Non-pigmented ciliary epithelial cell (primary cell): ENCODE measurements around the gene FRMD4A.
"Not testable (repeated sequence)": the region's sequence is repeated elsewhere in the genome, so short reads cannot be mapped to it uniquely, and the experiment has no call there.

ENCODE experiments used
- DNase-seq: peaks from one replicate; pipeline ENCODE4 v3.0.0-alpha.2; 2010; ENCODE audit warnings: low read depth

Gene FRMD4A

DNA sequence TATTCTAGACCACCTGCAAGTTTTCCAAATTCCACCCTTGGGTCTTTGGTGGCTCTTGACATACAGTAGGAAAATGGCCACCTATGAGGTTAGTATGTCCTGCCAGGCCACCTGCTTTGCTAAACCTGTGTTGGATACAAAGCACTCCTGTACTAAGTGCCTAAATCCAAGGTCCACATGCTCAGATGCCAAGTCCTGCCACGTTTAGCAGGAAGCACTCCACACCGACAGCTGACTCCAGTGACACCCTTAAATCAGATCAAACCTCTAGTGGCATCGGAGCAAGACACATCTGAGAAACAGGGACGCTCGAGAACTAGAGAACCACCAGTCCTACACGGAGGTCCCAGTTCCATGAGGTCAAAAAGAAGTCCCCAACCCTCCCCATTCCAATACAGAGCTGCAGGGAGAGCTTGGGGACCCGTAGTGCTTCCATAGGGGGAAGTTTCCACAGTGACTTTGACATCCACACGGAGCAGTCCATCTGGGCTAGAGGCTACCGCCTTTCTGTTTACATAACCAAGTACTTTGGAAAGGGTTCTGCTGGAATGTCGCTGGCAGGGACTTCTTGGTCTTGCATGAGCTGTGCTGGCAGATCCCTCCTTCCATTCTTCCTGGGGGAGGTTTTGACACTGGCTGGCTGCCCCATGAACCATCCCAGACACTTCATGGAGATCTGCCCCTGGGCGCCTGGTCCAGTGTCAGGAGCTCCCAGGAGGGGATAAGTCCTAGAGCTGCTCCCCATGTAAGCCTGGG is 453.4 kb downstream of the FRMD4A start:
- DNase-seq = no peak

DNA sequence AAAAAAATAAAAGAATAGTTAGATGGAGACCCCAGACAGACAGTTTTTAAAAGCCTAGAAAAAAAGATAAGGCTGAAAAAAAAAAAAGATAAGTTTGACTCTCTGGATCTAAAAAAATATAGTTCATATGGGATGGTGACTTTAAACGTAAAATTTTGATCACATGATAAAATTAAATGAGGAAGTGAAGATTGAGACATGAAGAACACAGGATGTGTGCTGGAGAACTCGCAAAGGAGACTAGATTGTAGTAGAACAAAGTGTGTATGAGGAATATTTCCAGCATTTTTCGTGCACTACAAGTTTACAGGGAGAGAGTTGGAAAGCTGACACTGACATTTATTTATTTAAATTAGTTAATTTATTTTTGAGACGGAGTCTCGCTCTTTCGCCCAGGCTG is 457.5 kb downstream of the FRMD4A start:
- DNase-seq = no peak

DNA sequence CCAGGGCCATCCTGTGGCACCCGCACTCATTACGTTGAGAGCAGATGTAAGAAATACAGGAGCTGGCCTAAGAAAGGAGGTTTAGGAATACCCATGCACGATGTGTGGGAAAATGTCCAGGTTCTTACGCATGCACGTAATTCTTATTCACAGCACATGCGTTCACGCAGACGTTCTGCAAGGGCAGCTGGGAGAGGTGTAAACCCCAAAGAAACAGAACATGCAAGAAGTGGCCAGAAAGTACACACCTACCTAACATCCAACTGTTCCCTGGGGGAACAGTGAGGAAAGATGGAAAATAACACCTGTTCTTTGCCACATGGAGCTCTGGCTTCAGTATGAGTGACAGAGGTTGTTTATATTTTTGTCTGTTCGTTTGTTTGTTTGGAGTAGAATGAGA is 458.3 kb downstream of the FRMD4A start:
- DNase-seq = no peak

DNA sequence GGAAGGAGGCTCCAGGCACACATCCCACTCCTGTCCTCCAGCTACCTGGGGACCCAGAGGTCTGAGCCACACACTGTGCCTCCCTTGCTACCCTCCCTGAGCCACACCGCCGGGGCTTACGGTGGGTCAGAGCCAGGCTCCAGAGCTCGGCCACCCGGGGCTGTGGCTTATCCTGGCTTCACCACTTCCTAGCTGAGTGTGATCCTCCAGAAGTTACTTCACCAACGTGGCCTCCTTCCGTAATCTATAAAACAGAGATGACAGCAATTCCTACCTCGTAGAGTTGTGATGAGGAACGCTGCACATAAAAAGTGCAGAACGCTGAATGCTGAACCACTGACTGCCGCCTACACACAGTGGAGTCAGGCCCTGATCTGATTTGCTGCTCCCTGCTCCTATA is 458.9 kb downstream of the FRMD4A start:
- DNase-seq = no peak

DNA sequence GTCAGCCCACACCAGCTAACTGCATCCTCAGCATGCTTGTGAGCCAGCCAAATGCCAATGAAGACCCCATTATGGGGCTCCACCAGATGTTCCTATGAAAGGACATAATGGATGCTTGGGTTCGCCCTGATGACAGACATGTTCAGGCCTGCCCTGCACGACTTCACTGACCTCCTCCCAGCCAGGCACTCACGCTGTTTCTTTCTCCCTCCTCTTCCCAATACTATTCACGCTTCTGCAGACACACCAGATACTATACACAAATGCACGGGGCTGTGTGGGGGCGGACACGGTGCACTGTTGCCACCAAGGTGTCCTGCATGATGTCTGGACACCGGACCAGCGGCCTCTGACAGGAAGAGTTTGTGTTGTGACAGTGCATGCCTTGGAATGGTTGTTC is 459.7 kb downstream of the FRMD4A start:
- DNase-seq = no peak

DNA sequence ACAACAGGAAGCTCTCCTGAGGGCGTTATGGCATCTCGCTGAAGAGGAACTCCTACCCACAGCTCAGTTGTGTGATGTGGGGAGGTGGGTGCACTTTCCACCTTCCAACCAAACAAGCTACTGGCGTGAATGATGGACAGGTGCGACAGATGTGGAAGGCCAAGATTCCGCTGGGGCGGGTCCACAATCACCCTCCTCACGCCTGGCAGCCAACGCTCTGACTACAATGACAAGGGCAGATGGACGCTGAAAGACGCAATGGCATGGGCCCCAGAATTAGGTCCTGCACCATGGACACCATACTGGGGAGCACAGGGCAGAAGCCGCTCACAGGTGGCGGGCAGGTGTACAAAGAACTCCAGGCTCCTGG is 461.4 kb downstream of the FRMD4A start:
- DNase-seq = no peak

DNA sequence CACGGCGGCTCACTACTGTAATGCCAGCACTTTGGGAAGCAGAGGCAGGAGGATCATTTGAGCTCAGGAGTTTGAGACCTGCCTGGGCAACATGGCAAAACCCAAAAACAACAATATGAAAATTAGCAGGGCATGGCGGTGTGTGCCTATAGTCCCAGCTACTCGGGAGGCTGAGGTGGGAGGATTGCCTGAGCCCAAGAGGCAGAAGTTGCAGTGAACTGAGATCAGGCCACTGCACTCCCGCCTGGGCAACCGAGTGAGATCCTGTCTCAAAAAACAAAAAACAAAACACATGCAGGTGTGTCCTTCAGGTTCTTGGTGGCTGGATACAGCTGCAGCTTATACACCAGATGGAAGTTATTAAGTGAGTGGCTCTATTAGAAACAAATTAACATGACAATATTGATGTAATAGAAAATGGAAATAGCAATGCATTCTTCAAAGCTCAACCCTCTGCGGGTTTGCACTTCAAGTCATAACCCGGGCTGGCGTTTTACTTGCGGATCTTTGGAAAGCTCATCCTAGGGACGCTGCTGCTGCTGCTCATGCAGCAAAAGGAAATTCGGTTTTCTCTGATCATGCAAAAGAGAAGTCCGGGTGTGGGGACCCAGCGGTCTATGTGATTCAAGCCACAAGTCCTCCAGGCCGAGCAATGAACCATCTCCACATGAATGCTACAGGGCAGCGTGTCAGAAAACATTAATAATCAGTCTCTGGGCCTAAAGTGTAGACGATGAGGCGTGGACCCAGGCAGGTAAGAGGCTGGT is 462.0 kb downstream of the FRMD4A start:
- DNase-seq = no peak

DNA sequence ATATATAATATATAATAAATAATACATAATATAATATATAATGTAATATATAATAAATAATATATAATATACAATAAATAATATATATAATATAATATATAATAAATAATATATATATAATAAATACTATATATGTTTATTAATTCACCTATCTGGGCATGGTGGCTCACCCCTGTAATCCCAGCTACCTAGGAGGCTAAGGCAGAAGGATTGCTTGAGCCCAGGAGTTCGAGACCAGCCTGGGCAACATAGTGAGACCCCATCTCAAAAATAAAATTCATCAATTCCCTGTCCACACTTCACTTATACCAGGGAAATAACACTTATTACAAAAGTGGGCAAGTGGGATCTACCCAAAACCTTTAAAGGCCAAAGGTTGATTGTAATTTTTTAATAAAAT is 462.9 kb downstream of the FRMD4A start:
- no peak for DNase-seq

DNA sequence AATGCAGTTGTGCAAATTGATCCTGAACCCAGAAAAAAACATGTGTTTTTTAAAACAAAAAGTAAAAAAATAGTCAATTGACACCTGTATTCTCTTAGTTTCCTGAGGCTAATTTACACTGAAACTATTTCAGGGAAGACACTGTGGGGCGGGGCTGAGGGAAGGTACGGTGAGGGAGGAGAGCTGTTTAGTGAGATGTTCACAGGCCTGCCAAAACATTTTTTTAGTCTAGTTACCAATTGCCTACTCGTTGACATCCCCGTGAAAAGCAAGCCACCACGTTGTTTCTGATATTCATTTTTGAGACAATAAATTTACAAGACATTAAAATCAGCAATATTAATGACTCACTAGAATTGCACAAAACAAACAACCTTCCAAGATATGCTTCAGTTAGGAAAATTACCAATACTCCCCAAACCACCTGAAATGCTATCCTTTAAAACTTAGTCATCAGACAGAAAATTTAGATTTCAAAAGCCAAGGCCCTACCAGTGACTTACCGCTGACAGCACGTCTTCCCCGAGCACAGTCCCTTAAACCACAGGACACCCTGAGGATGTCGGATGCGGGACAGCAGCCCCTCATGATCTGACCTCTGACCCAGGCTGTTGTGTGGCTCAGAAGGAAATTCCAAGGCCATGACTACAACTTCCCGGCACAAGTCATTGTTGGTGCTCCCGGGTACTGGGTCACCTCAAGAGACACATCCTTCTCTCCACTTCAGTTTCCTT is 464.8 kb downstream of the FRMD4A start:
- DNase-seq = no peak

DNA sequence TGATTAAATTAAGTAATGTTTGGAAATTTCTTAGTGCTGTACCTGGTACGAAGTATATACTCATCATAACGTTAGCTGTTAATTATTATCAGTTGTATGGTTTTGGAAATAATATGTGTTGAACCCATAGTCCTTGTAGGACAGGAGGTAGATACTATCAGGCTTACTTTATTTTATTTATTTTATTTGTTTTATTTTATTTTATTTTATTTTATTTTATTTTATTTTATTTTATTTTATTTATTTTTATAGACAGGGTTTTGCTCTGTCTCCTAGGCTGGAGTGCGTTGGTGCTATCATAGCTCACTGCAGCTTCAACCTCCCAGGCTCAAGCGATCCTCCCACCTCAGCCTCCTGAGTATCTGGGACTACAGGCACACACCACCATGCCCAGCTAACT is 465.5 kb downstream of the FRMD4A start:
- not testable (repeated sequence) for DNase-seq

DNA sequence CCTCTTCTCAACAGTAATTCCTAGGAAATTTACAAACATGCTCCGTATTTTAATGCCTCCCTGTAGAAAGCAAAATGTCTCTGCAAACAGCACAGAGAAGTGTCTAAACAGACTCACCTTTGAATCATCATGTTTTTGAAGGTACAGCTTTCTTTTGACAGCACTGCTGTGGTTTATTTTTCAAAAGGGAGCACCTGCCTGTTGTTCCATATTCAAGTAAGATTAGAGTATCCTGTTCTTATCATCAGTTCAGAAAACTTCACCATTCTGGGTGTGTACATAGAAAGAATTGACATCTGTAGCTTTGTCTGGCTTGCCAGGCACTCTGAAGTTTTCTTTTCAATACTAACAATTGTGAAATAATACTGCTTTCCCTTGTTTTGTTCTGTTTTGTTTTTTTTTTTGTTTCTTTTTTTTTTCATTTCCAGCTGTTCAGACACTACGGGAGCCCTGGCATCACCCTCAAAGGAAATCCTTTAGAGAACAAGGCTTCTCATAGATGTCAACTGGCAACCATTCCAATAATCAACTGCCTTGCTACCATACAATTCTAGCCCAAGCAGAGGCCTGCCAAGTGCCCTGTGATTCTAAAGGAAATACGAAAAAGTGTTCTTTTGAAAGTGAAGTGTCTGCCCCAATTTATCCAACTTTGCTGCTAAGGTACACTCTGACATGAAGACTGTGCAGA is 468.0 kb downstream of the FRMD4A start:
- no peak for DNase-seq

DNA sequence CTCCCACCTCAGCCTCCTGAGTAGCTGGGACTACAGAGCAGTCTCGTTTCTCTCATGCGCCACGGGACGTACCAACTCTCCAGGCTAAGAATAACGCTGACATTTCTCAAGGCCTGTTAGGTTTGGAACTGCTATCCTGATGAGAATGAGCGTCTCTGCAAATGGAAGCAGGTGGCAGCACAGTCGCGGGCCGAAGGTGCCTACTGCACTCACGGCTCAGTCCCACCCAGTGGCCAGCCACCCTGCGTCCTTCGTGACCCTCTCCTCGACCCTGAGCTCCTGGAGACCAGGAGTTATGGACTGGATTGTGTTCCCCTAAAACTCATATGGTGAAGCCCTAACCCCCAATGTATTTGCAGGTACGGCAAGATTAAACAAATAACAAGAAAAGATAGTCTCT is 469.8 kb downstream of the FRMD4A start:
- no peak for DNase-seq

DNA sequence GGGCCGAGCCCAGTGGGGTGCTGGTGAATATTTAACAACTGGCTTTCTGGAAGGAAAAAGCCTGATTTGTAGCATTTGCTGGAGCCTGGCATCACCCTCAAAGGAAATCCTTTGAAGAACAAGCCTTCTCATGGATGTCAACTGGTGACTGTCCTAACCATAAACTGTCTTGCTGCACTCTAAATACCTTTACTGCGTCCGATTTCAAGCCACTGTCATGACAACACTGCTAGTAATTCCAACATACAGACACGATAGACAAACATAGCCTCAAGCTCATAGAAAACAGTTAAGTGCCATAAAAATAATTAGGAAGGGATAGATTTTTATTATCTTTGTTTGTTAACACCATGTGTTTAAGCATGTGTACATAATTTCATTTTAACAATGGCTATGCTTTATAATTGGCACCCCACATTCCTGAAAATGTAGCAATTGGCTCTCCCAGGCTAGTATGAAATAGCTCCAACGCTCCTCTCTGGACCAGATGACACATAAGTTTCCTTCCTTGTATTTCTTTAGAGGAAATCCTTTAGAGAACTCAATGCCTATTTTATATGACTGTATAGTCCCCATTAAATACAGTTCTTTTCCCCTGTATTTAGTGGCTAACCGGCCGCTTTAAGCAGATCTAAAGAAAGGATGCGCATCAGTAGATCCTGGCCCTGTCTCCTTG is 470.6 kb downstream of the FRMD4A start:
- DNase-seq = no peak

DNA sequence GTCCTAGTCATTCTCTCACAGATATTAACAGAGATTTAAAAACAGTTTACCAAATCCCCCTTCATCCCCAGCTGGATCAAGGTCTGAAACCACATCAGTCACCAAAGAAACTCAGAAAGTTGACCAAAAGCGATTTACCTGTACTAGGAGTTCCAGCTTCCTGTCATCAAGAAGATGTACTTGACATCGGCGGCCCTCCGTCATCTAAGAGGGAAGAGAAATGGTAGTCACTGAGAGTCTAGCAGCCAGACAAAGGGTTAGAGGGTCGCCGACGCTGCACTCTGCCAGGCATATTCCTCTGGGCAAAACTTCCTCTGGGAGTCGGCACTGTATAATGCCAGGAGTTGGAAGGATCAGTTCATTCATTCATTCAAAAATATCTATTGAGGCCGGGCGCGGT is 472.0 kb downstream of the FRMD4A start:
- DNase-seq = no peak

DNA sequence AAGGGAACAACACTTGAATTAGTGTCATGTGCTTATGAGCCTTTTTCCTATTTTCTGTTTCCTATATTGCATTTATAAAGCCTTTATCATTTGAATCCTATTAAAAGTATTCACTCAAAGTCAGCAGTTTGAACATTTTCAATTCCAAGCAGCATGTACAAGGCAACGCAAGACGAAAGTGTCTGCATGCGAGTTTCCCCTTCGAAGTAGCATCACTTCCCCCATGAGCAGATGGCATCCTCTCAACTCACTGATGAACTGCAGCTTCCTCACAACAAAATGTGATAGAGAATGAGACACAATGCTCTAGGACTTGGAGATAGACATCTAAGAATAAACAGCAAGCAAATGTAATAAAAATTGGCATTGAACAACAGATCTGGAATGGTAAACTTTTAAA is 473.3 kb downstream of the FRMD4A start:
- DNase-seq = no peak

DNA sequence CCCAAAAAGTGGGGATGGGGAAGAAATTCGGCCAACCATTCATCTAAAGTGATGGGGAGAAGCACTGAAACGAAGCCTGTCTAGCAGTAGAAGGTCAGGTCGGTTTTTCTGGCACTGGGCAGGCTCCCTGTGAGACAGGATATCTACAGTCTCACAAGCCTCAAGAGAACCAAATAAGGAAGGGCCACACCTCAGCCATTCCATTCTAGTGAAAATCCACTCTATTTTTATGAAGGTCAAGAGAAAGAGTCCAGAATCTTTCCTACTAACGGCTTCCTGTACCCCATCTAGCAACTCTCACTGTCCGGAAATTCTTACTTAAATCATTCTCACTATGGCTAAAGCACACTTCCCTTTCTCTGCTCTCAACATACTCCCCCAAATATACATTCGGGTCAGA is 476.9 kb downstream of the FRMD4A start:
- DNase-seq = no peak

DNA sequence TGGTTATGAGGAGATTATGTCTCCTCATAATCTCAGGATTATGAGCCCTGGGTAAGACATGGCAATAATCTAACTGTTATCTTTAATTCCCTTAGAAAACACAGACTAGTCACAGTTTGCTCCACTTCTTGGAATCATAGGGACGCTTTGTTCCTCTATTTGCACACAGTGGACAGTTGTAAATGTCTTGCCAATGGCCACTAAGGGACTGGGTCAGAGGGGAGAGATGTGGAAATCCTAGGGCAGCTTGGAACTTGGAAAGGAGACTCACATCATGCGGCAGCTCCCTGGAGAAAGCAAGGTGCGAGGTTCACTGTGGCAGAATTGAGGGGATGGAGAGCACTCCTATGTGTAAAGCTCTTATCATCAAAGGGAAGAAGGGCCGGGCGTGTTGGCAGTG is 477.9 kb downstream of the FRMD4A start:
- no peak for DNase-seq

DNA sequence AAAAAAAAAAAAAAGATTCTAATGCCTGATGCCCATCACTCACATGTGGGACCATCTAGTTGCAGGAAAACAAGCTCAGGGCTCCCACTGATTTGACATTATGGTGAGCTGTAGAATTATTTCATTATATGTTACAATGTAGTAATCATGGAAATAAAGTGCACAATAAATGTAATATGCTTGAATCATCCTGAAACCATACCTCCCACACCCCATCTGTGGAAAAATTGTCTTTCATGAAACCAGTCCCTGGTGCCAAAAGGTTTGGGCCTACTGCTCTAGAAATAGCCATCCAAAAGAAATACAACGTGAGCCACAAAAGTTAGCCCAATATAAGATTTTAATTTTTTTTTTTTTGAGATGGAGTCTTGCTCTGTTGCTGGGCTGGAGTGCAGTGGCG is 478.8 kb downstream of the FRMD4A start:
- no peak for DNase-seq

DNA sequence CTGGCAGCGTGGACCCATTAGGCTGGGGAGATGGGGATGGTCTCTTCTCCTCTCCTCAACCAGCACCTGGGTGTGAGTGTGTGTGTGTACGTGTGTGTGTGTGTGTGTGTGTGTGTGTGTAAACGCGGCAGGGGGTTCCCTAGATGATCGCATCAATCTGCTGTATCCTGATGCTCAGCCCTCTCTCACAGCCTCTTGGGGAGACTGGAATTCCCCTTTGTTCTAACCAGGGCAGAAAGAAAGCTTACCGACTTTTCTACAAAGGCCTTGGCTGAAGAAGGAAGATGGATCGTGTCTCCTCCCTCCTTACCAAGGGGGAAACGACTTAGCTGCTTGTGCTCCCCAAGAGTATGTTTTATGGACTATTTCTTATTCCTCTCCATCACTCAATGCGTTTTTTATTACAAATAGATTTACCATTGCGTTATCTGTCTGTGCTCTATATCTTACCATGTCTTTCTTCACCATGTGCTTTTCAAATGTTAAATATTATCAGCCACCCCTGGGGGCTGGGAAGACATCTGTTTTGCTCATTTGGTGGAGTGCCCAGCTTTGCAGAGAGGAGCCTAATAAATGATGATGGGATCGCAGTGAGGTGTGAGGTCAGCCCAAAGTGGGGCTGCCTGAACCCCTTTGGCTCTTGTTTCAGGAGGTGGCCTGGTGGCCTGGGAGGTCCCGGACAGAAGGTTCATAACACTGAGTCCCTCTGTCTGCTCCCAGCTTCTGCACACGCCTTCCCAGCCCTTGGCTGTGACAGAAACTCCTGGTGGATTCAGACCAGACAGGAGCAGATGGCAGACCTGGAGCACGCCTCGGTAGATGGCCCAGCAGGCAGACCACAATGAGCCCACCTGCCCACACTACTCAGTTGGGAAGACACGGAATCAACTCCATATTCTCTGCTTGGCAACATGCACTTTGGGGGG is 481.9 kb downstream of the FRMD4A start:
- DNase-seq = no peak

DNA sequence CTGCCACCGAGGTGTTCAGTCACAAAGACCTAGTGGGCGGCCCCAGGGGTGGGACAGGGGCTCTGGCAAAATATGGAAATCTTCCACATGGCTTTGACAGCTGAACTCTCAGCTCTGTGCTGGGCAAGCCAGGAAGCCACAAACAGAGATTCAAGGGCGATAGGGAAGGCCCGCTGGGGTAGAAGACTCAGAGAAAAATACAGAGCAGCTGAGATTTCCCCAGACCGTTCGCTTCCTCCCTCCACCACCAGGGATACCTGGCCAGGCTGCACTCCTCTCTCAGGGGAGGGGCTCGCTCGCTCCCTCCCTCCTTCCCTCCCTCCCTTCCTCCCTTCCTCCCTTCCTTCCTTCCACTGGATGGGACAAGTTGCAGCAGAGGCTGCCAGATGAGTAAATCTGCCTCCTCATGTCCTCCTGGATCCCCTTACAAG is 483.5 kb downstream of the FRMD4A start:
- no peak for DNase-seq

DNA sequence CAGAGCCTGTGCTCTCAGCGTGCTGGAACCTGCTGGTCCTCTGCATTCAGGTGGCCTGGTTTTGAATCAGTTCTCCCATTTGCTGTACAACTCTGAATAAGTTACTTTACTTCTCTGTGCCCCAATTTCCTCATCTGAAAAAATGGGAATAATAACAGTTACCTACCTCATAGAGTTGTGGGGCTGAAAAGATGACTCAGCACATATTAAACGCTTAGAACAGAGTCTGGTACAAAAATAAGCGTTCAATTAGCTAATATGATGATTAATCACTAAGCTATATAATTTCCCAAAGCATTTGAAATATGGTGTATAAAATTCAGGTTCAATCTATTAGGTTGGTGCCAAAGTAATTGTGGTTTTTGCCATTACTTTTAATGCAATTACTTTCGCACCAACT is 484.8 kb downstream of the FRMD4A start:
- DNase-seq = no peak
